Activated T-helper 1 cell treated with anti-CD3 and anti-CD28 coated beads, Interleukin-2, amount 50 U/mL, for 16 hours (primary cell): ENCODE measurements around the gene MAP2K6.

ENCODE experiments used
- DNase-seq, 2 donors: peaks; one replicate each; pipeline ENCODE4 v3.0.0-alpha.2; 2020; ENCODE audit warnings: low read depth in 1 of 2, low spot score in 1 of 2

The MAP2K6 gene

DNA sequence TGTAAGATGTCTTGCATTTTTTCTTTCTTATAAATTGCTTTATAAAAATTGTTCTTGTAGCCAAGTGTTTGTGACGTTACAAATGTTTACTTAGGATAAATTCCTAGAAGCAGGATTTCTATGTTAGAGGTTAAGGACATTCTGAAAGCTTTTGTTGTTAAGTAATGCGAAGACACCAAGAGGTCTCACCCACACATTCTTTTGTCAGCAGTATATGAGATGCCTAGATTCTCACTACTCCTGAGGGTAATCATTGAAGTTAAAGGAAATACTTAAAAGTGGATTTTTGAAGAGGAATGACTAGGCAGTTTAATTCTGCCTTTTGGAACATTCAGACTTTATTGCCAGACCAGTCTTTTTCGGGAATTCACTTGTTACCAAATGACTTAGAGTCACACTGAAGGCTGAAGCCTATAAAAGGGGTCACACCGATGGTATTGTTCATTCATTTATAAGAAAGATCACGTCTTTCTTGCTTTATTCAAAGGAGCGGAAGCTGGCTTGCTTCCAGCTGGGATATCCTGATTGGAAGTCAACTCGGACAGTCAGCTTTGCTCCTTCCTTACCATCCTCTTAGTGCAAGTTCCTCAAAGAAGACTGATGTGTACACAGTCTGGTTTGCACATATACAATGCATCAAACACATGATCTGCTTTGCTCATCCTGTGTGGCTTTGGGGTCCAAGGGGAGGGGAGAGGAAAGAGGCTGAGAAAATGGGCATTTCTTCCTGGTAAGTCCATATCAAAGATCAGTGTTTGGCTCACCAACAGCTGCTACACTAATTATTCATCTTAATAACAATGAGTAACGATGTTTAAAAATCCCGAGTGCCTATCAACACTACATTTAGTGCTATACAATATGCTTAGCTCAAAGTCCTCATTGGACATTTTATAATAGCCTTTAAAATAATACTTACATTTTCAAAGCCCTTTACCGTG is 160.0 kb downstream of the MAP2K6 start:
- DNase-seq = no peak

DNA sequence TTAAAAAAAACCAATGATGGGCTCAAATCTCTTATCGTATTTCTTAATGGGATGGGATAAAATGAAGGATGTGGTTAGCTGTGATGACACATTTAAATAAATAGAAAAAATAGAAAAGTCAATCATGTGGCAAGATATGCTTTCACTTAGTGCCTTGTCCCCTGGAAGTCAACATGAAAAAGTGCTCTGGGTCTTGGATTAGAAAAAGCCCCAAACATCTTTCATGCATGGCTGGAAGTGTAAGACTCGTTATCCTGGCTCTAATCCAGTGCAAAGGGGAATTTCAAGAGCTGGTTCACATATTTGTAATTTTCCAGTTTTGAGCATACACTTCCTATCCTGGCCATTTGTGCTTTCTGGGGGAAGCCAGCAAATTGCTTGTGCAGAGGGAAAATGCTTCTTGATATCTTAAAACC is 160.9 kb downstream of the MAP2K6 start:
- no peak for DNase-seq

DNA sequence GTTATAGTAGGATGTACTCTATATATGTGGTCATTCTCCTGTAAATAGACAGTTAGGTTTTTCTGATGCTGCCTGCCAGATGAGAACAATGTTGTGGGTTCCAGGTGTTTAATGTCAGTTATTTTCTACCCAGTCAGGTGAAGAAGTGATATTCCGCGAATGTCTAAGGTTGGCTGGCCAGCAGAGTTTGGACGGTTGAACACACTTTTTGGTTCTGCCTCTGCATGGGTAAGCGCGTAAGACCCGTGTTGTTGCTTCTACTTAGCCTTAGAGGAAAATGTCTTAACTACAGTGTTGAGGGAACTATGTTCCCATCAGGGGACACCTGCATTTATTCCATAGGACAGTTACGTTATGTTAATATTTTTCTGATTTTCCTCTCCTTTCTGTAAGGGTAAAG is 162.6 kb downstream of the MAP2K6 start:
- DNase-seq = no peak

DNA sequence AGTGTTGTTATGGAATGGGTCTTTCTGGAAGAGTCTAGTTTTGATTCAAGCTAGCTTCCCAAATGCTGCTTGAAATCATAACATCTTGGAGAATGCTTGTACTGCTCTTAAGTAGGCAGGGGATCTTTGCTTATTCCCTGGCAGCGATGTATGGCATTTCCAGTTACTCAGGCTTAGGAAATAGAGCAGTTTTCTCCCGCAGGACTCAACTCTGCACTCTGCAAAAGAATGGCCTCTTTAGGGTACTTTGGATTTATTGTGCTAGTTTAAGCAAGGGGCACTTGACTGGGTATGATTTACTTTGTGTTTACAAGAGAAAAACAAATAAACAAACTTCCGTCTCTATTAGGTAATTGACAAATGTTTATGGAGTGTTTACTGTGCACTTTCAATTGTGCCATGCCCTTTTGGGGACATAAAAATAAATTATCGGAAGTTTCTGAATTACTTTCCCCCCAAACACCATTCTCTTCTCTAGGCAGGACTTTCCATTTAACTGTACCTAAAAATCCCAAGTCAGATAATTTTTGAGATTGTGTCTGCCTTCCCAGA is 164.0 kb downstream of the MAP2K6 start:
- DNase-seq = no peak

GRCh38 chr17:69579961-69580677 is 165.6 kb downstream of the MAP2K6 start:
- no peak for DNase-seq

DNA sequence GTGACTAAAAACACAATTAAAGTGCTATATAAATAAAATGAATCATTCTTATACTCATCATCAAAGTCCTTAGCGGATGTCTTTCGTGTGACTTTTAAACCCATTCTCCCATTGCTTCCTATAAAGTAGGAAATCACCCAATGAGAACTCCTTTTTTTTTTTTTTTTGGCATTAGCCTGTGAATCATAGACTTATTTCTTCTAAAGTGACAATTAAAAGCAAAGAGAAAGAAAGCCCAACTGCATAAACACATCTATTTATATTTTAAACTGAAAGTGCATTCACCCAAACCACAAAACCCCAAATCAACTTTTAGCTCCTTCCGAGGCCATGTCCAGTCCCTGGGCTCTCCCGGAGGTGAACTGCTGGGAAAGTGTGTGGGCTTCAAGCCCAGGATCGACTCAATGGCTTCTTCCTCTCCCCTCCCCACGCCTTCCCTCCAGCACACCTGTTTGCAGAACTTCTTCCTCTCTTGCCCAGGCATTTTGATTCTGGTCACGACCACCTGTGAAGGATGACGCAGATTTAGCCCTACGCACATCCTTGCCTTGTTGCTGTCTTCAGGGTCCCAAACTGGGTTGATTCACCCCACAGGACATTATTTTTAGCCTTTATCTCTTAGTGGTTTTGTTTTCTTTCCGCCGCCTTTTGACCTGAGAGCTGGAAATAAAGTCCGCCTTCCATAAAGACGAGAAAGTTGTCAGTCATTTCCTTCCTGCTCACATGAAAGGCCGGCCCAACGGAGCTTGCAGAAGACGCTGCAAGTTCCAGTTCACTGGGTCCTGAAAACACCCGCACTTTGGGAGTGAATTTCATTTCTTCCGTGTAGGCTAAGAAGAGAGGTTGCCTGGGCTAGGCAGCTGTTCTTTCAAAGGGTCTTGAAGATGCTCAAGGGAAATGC is 166.8 kb downstream of the MAP2K6 start:
- DNase-seq = no peak

DNA sequence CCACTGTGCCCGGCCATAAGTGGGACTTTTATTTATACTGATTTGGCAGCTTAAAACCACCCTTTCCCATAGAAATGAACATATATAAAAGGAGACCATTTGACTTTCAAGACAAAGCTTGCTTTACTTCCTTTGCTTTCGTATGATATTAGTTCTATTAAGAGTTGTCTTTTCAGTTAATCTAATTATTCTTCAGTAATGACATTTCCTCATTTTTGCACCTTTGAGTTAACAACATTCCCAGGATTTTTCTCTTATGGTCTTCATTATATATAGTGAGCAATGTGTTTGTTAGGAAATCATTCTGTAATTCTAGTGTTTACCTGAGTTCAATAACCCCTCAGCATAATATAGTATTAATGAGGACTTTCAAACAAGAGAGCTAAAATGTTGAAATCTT is 173.8 kb downstream of the MAP2K6 start:
- no peak for DNase-seq

- no peak for DNase-seq
Measured at GRCh38 chr17:69588827-69589239, 174.3 kb downstream of the MAP2K6 start.

DNA sequence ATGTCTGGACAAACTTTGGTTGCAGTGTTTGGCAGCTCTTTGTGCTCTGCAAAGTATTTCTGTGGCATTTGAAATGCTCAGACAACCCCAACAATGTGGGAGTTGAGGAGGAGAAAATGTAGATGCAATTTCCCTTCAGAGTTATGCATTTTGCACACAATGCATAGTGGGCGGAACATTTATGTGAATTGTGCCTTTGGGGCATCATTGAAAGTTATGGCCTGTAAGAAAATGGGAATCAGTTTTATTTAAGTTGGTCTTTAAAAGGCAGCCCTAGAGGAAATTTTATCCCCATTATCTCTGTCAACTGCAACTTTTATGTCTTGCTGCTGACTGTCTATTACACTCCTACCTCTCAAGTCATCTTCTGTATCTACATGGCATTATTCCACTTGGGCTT is 176.2 kb downstream of the MAP2K6 start:
- DNase-seq = no peak

DNA sequence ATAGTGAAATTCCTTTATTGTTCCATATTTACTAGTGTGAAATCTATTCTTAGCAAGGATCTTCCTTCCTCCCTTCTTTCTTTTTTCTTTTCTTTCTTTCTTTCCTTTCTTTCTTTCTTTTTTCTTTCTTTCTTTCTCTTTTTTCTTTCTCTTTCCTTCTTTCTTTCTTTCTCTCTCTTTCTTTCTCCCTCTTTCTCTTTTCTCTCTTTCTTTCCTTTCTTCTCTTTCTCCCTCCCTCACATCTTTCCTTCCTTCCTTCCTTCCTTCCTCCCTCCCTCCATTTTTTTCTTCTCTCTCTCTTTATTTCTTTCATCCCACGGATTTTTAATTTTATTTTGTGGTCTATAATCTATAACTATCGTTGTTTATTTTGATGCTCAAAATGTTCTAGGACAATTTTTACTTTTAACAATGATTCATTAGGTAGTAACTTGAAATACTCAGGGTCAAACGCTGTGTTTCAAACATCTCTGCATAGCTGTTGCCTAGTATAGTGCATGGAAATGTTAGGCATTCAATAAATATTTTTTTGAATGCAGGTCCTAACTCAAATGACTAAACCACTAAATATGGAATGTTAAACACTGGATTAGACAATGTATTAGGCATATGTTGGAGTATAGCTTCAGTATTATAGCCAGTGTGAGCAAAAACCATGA is 178.3 kb downstream of the MAP2K6 start:
- no peak for DNase-seq

GRCh38 chr17:69593351-69593715 is 178.8 kb downstream of the MAP2K6 start:
- DNase-seq = no peak

- DNase-seq = no peak
Measured at GRCh38 chr17:69593716-69594115, 179.2 kb downstream of the MAP2K6 start.

DNA sequence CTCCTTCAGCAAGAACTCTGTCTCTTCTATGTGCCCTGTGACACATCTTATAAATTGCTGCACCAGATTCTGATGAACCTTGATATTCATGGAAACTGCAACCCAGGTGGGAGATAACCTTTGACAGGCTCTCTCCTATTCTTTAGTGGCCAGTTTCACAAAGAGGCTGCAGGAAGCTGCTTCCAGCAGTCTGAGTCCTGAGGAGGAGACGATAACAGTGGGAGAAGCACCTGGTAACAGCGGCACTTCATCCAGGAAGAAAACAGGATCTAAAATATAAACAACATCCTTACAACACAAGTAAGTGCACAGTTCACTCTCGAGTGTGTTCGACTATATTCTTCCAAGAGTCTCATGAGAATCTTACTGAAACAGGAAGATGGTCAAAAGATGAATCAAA is 180.1 kb downstream of the MAP2K6 start:
- no peak for DNase-seq

GRCh38 chr17:69596141-69596540 is 181.6 kb downstream of the MAP2K6 start:
- DNase-seq = no peak

DNA sequence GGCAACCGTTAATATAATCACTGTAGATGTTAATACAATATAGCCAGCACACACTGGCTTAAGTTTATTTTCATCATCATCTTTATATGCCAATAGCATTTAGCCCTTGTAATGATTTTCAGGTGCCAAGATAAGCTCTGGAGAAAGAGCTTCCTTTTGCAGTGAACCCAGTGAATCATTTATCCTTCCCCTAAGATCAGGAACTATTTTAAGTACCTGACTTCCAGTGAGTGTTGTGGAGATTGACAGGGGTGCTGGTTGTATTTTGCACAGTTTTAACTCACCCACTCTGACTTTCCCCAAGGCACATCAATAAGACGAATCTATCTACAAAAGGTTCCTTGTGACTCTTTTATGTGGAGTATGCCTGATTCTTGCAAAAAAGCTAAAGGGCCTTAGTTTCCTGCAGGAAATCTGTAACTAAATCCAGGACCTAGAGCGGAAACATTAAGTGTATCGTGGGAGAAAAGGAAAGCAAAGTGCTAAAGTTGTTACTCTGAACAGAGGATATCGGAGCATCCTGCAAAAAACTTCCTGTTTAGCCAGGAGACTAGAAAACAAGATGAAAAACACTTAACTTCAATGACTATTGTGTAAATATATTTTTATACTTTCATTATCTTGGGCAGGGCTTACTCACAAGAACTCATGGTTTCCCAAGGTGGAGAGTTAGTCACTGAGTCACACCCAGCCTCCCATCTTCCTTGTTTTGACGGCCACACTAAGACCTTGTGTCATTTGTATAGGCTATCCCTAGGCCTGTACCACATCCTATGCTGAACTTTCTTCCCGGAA is 183.6 kb downstream of the MAP2K6 start:
- no peak for DNase-seq

- DNase-seq = no peak
Measured at GRCh38 chr17:69602972-69603371, 188.5 kb downstream of the MAP2K6 start.
